ENCODE measurements around the gene DGUOK. TPM values are rescaled to one million over a fixed set of nuclear protein-coding genes. Genes with fewer than 3 reads are reported as not detected.

DGUOK gene
- total and polyA plus RNA-seq, 2 of the 4 experiments (the other 2 are of a cell fraction), result 66.3 to 111 TPM

- peaks cover 62% of the 10 kb centered on the region for H3K36me3 ChIP-seq (ENCODE audit: control insufficient read depth, insufficient read depth, low read length)
- peaks cover 41% of the 10 kb centered on the region for H4K20me1 ChIP-seq (ENCODE audit: insufficient read depth, low read length)
- no peaks in the 10 kb centered on the region for H3K27me3 ChIP-seq (ENCODE audit: control insufficient read depth, insufficient read depth, low read length)
- no peak overlapping the region for H4K8ac ChIP-seq (ENCODE audit: low read depth in 2 of 2, low read length in 2 of 2)
- H2AFZ ChIP-seq (replicated peaks; ENCODE audit: low read length, poor library complexity), result no peak overlapping the region
- no TSS peak for BruUV-seq (replicated peaks)
- H2AK9ac ChIP-seq (replicated peaks; ENCODE audit: low read depth, low read length, poor library complexity), result no peak overlapping the region
- H2BK20ac ChIP-seq (ENCODE audit: low read depth, low read length), result no peak overlapping the region
- ChIA-PET CTCF (interaction anchor here (0.6 kb wide), 1 partner anchor 90 kb away, joined by 4 read pairs; no protein-coding TSS in a partner anchor), POLR2A (ENCODE audit: unreplicated experiment) (no interaction called here)
- no peak overlapping the region for H3K4ac ChIP-seq (ENCODE audit: low read depth, low read length)
- no peak overlapping the region for H3K23ac ChIP-seq (ENCODE audit: low read depth, low read length)
- dilution Hi-C loops (cut with HindIII; ENCODE audit: low sequenced_read_pairs, unreplicated experiment), result no loop called here
- no peak overlapping the region for H2BK5ac ChIP-seq (ENCODE audit: low read depth, low read length, poor library complexity, severe bottlenecking)
- no CpG with 5 or more reads among the region's 2 CpGs for WGBS, 2 experiments (ENCODE audit: extremely low coverage in 2 of 2, insufficient read length in 1 of 2)
- H2AK5ac ChIP-seq (ENCODE audit: low read depth, low read length), result no peak overlapping the region
- no peak overlapping the region for H3K56ac ChIP-seq (ENCODE audit: extremely low read depth, insufficient read depth, low read length)
- H4K5ac ChIP-seq (ENCODE audit: low read depth, low read length), result no peak overlapping the region
- H3K4me2 ChIP-seq (ENCODE audit: low read depth, low read length), result no peak overlapping the region
- H3K9me1 ChIP-seq (ENCODE audit: insufficient read depth, low read length), result no peaks in the 10 kb centered on the region; the same call in 1 of the 2 replicates
- H3K27ac ChIP-seq (ENCODE audit: insufficient read depth, low read length), result no peak overlapping the region
- in situ Hi-C loops (cut with MboI; ENCODE audit: low sequenced_read_pairs), result no loop called here
- ATAC-seq (ENCODE audit: low read depth) (no peak), DNase-seq (no peak)
- H3K4me1 ChIP-seq (ENCODE audit: control insufficient read depth, insufficient read depth, low read length), result no peaks in the 10 kb centered on the region
- H3K4me3 ChIP-seq (ENCODE audit: insufficient read depth, low read depth, low read length), result no peak overlapping the region
- H4K91ac ChIP-seq (ENCODE audit: insufficient read depth, low read depth, low read length), result no peak overlapping the region
- peaks cover 3 to 12% of the 10 kb centered on the region in 2 experiments; a peak in 3 of 4 replicates for H3K79me1 ChIP-seq (ENCODE audit: low read depth in 1 of 2, low read length in 2 of 2)
- no peak overlapping the region for H3K14ac ChIP-seq (replicated peaks; ENCODE audit: low read depth, low read length)
- no peak for TF ChIP-seq MAZ (IDR thresholded peaks at IDR 0.05; ENCODE audit: borderline replicate concordance, low read depth, low read length)
- no peak for TF ChIP-seq CHD1 (IDR thresholded peaks at IDR 0.05; ENCODE audit: low read depth, low read length)
- TF ChIP-seq NFE2L2 (IDR thresholded peaks at IDR 0.05; ENCODE audit: low read depth, low read length), result no peak
- TF ChIP-seq RCOR1 (IDR thresholded peaks at IDR 0.05; ENCODE audit: insufficient replicate concordance, low read length), result no peak
- TF ChIP-seq CTCF (conservative IDR thresholded peaks at IDR 0.05; ENCODE audit: low read depth, low read length), result no peak
- no peak for TF ChIP-seq BHLHE40 (IDR thresholded peaks at IDR 0.05; ENCODE audit: low read depth, low read length)
- TF ChIP-seq RAD21 (IDR thresholded peaks at IDR 0.05; ENCODE audit: low read length), result no peak
- no peak for TF ChIP-seq ELK1 (IDR thresholded peaks at IDR 0.05; ENCODE audit: borderline replicate concordance, low read depth, low read length)
- TF ChIP-seq FOS (IDR thresholded peaks at IDR 0.05; ENCODE audit: low read depth, low read length), result no peak
- no peak for TF ChIP-seq RFX5 (IDR thresholded peaks at IDR 0.05; ENCODE audit: low read depth, low read length)
- no peak for TF ChIP-seq POLR2A (IDR thresholded peaks at IDR 0.05; ENCODE audit: low read depth, low read length)
- TF ChIP-seq SMC3 (IDR thresholded peaks at IDR 0.05; ENCODE audit: low read depth, low read length), result no peak
- TF ChIP-seq CEBPB (IDR thresholded peaks at IDR 0.05; ENCODE audit: low read depth, low read length), result no peak
- TF ChIP-seq USF2 (IDR thresholded peaks at IDR 0.05; ENCODE audit: low read depth, low read length), result no peak
- TF ChIP-seq MXI1 (IDR thresholded peaks at IDR 0.05; ENCODE audit: borderline replicate concordance, low read depth, low read length), result no peak
- TF ChIP-seq MAFK (IDR thresholded peaks at IDR 0.05; ENCODE audit: low read depth, low read length), result no peak
- H3K18ac ChIP-seq (ENCODE audit: low read depth, low read length), result no peak overlapping the region
- H3K9me3 ChIP-seq (ENCODE audit: control insufficient read depth, insufficient read depth, low read length), result no peaks in the 10 kb centered on the region
- H3K9ac ChIP-seq (ENCODE audit: low read depth, low read length), result no peak overlapping the region
- no peak overlapping the region for H2BK15ac ChIP-seq (ENCODE audit: low read depth, low read length)
- intact Hi-C loops (cut with micrococcal nuclease), result no loop called here
- H2BK120ac ChIP-seq (ENCODE audit: low read depth, low read length), result no peak overlapping the region
Measured at GRCh38 chr2:73916666-73917065, 10.0 kb upstream of the DGUOK start.

Measured in IMR-90 (cell line).